Superior temporal gyrus (tissue), 1 donor: ENCODE measurements around the gene SERTM1.

Experiments used
- DNase-seq: peaks from one replicate; pipeline ENCODE4 v3.0.0-alpha.2; 2016; ENCODE audit errors: extremely low spot score

Gene SERTM1

DNA sequence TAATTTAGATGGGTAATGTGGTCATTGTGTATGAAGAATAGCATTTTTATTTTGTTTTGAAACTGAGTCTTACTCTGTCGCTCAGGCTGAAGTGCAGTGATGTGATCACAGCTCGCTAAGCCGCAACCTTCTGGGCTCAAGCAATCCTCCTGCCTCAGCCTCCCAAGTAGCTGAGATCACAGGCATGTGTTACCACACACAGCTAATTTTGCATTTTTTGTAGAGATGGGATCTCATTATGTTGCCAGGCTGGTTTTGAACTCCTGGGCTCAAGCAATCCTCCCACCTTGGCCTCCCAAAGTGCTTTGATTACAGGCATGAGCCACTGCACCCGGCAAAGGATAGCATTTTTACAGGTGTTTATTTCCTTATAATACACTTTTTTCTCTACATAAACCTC lies 36.6 kb downstream of the SERTM1 start:
- no peak for DNase-seq

DNA sequence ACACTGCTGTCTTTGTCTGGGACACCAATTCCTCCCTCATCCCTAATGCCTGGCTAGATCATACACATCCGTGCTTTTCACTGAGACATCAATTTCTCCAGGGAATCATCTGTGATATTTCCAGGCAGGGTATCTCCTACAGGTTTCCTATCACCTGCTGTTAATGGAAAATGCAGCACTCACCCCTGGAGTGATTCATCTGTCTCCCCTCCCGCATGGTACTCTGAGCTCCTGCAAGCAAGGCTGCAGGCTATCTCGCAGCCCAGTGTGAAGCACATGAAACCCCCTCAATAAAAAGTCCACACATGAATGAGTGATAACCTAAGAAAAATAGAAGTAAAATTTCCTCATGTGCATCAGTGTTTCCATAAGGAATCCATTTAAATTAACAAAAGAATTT lies 38.5 kb downstream of the SERTM1 start:
- DNase-seq = no peak

DNA sequence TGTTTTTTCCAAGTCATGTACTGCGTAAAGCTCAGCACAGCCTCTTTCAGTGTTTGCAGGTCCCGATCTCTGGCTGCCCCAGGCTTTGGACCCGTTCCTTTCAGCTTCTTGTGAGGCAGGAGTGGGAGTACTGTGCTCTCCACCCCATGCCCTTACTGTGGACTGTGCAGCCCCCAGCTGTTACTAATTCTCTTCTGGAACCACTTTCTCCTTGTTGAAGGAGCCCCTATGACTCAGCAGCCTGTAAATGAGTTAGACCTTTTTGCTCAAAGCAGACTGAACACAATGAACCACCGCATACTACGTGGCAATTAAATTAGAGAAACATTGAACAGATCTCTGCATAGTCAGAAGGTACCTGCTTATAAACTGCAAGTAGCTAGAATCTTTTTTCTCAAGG lies 39.0 kb downstream of the SERTM1 start:
- no peak for DNase-seq

DNA sequence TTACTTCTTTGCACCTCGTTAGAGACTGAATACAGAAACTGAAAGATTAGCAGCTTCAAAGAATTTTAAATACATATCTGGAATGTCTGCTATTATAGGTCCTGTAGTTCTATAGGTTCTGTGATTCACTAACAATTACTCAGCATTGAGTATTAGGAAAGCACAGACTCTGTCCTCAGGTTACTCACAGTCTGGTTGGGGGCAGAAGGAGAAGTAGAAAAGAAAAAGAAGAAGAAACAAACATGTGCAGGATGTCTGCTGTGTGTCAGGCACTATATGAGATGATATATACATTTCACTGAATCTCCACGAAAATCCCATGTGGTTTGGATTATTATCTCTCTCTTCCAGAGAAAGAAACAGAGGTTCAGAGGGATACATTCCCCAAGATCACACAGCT lies 40.1 kb downstream of the SERTM1 start:
- DNase-seq = no peak

DNA sequence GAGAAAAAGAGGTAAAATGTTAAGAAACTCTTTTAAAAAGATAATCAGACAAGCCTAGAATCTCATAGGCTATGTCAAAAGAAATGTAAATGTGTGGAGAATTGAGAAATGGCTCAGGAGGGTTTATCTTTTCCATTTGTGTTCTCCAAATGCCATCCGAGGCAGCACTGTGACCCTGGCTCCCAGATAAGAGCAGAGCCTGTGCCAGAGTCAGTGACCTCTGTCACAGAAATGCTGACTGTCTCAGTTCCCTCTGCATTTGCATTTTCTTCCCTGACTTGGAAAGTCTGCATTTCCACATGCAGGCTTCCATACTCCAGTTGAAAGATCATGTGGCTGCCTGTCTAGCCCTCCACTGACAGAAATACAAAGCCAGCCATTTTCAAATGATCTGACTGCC lies 42.0 kb downstream of the SERTM1 start:
- no peak for DNase-seq

- DNase-seq = no peak
Measured at GRCh38 chr13:36717017-36717416, 43.2 kb downstream of the SERTM1 start.

DNA sequence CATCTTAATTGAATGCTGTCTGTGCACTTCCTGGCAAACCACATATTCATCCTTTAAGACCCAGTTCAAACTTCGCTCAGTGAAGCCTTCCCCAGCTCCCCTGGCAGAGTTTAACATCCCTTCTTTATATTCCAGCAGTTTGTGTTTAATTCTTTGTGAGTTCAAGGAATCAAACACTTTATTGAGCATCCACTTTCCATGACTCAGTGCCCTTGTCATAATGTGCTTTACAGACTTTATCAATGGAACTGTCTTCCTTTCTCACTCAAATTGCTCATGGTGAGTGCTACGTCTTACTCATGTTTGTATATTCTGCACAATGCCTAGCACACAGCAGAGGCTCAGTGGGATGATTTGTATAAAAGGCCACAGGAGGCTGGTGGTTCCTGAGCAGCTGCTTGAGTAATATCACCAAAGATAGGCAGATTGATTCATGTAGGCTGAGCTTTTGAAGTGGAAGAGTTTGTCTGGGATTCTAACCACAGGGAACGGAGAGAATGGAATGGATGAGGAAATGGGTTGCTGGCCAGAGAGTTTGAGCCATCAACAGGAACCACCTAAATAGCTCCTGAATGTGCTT lies 44.2 kb downstream of the SERTM1 start:
- DNase-seq = no peak

DNA sequence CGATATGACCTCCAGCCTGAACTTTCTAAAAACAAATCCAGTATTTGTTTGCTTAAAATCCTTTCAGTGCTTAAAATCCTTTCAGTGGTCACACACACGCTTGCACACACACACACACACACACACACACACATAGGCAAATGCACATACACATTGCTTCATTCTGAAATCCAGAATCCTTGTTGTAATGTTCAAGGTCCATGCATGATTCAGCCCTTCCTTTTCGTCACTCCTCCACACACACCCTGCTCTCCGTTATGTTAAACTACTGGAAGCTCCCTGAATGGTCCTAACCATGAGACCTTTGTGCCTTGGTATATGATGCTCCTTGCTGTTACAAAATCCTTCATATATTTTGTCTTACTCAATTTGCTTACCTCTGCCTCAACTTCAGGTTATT lies 44.9 kb downstream of the SERTM1 start:
- DNase-seq = no peak

DNA sequence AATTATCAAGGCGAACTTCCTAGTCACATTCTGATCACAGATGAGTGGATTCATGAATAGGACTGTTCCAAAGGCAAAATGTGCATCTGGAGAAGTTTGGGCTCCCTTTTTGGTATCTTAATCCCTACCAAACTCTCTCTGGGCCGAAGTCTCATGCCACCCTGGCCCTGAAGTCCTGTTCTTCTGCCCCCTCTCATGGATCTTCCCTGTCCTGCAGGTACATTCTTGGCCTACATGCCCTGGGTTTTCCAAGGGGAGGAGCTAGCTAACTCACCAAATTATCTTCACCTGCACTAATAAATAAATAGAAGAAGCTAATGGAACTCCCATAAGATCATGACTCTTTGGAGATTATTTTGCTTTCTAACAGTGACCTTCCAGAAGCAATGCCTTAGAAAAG lies 50.3 kb downstream of the SERTM1 start:
- no peak for DNase-seq

DNA sequence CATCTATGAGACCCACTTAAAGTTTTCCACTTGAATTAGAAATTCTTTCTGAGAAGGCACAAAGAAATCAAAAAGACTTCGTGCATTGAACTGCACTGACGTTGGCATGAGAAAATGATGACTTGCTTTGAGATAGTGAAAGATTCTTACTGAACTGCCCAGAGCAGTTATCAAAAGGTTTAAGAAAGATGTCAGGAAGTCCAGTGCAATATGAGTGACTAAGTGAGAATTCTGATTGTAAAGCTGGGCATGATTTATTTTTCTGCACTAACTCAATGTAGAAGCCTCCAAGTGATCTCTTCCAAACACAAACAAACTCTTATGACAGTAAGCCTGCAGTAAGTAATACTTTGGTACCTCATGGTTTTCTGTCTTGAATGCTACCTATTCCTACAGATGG lies 52.1 kb downstream of the SERTM1 start:
- DNase-seq = no peak

DNA sequence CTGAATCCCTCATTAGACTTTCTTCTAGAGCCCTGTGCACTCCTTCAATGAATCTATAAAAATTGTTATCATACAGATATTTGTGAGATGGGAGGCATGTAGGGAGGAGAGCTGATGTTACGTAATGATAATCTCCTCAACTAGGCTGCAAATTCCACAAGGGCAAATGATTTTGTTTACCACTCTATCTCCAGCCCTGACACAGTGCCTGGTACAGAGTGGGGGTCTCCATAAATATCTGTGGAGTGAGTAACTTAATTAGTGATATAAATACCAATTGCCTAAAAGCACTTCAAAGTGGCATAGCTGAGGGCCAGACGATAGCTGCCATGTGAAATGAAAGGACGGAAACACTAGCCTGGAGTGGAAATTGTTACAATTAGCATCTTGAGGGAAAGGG lies 54.2 kb downstream of the SERTM1 start:
- no peak for DNase-seq

DNA sequence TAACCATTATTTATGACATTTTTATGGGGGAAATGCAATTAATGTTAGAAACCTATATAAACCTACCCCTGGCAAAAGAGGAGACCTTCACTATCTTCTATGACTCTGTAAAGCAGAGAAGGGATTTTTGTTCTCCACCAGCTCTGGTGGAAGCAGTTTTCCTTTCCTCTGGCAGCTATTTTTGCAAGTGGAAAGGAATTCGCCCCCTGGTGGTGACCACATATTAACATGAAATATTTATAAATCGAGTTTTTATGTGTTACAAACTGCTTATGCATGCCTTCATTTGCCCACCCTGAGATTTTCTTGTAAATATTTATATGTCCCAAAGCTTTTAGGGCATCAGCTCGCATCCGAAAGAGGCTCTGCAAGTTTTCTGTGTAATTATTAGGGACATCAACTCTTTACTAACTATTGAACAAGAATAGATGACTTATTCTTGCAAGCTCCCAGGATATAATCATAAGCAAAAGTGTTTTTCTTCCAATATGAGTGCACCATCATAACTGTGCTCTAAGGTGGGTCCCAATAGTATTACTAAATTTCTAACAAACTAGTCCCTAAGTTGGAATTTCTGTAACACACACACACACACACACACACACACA lies 62.4 kb downstream of the SERTM1 start:
- DNase-seq = peak; percentile 86

GRCh38 chr13:36737524-36738083 lies 63.8 kb downstream of the SERTM1 start:
- no peak for DNase-seq

GRCh38 chr13:36745436-36745835 lies 71.6 kb downstream of the SERTM1 start:
- DNase-seq = no peak

- no peak for DNase-seq
Measured at GRCh38 chr13:36746051-36746450, 72.2 kb downstream of the SERTM1 start.
